Fibroblast of skin of scalp (primary cell): ENCODE measurements around the gene MAP2K5.

Experiments used
- DNase-seq: peaks from one replicate; pipeline ENCODE4 v3.0.0-alpha.2; 2013

The MAP2K5 gene

DNA sequence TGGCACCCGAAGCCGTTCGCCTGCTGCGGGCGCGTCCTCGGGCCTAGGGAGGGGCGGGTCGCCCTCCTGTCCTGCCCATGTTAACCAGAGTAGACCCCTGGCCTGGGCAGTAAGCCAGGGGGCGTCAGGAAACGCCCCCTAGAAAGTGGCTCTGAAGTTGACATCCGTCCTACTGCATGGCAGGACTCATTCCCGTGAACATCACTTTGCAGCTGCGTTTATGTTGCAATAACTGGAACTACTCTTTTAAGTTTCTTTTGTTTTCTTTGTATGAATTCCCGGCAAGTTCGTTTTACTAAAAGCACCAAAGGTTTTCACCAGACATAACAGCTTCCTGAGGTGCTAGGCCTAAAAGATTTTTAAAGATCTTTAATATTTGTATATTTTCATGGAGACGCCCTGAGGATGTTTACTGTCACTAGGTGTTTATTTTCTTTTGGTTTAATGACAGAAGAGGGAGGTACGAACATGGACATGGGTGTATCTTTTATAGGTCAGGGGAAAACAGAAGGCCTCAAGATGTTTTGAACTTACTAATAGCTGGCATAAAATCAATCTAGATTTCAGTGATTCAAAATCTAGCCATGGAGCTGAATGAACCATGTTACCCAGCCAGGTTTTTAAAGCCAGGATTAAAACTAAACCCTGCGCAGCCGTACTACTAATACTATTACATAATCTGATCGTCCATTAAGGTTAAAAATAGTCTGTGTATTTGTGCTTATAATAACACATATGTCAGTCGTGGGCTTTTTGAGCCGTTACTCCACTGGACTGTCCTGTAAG is 20.5 kb upstream of the MAP2K5 start:
- DNase-seq = no peak

DNA sequence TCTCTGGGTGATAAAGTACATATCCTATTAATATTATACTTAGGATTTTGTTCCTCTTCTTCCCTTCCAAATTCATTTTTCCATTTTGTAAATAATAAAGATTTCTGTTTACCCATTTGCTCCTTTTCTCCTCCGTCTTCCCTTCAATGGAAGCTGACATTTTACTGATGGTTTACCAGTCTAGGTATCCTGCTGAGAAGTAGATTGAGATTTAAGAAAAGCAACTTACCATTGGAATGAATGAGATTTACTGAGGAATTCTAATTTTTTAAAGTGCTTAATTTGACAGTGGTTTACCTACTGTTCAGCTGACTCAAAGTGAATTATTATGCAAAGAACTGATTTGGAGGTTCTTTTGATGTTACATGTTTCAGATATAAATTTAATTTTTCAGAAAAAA is 19.2 kb upstream of the MAP2K5 start:
- DNase-seq = no peak

DNA sequence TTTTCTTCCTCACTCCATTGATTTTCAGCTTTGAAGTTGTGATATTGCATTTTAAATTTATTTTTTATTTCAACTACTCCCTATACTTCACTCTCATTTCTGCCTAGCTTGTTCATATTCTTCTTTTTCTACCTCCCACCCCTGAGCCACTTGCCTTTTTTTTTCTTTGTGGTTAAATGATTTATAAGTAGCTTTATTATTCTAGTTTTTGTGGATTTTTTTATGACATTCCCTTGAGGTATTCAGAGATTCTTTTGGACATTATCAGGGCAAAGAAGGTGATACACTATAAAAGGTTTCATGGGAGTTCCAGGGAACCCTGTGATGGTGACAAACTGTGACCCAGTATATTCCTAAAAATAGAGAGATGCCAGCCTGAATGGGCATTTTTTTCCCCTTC is 18.3 kb upstream of the MAP2K5 start:
- DNase-seq = no peak

DNA sequence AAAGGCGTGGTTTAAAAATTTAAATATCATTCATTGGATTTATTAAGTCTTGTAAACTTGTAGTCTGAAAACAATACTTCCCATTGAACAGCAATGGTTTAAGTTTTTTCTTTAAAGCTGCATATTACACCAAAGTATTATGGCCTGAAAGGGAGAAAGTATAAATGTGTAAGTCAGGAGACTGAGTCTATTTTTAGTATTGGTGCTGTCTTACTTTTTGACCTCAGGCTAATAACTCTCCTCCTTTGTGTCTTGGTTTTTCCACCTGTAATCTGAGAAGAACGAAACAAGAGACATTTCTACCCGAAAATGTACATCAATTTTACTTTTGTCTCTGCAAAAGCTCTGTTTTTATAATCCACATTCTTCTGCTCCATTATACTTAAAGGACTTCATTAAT is 14.0 kb upstream of the MAP2K5 start:
- DNase-seq = no peak

DNA sequence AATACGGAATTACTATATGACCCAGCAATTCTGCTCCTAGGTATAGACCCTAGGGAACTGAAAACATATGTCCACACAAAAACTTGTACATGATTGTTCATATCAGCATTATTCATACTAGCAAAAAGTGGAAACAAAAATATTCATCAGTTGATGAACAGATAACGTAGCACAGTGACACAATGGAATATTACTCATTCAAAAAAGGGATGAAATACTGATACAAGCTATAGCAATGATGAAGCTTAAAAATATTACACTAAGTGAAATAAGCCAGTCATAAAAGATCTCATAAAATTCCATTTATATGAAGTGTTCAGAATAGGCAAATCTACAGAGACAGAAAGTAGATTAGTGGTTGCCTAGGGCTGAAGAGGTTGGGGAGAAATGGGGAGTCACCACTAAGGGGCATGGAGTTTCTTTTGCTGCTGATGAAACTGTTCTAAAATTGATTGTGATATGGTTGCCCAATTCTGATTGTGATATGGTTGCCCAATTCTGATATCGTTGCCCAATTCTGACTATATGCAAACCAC is 11.1 kb upstream of the MAP2K5 start:
- DNase-seq = peak; percentile 80

DNA sequence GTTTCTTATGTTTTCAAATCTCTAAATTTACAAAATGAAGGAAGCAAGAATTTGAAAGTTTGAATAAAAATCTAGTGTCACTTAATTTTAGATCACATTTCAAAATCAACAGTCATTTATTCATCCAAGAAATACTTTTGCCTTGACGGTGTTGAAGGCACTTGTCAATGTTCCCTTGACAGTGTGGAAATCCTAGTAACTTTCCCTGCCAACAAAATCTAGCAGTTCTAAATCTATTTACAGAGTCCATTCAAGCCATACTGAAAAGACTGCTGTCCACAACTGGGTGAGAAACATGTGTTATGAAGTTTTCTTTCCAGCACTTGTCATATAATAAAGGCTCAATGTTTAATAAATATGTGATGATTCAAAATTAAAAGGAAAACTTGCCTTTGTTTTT is 8.6 kb upstream of the MAP2K5 start:
- DNase-seq = no peak

DNA sequence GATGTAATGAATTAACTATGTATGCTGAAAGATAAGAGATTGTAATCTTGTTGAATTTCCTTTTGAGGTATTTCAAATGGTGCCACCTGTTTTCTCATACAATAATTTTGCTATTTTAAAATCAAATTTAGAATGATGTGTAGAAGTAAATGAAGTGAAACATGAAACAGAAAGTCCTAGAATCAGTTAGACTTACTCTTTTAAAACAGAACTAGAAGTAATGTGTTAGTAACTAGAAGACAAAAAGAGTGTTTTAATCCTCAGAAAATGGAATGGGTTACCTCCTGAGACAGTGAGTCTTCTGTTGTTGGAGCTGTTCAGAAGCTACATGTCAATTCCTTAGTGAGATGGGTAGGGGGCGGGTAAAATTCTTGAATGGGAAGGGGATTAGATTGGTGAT is 8.1 kb upstream of the MAP2K5 start:
- DNase-seq = no peak

DNA sequence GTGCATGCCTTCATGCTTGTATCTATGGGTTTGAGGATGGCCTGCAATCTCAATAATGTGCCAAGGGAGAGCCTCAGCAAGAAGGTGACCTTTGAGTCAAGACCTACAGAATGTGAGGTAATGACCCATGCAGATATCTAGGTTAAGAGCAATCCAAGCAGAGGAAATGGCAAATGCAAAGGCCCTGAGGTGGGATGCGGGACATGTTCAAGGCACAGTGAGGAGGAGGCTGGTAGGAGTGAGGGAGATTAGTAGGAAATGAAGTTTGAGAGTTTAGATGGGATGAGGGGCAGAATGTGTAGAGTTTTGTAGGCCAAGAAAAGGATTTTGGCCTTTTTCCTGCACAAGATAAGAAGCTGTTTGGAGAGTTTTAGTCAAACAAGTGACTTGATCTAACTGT is 4.7 kb upstream of the MAP2K5 start:
- DNase-seq = no peak

DNA sequence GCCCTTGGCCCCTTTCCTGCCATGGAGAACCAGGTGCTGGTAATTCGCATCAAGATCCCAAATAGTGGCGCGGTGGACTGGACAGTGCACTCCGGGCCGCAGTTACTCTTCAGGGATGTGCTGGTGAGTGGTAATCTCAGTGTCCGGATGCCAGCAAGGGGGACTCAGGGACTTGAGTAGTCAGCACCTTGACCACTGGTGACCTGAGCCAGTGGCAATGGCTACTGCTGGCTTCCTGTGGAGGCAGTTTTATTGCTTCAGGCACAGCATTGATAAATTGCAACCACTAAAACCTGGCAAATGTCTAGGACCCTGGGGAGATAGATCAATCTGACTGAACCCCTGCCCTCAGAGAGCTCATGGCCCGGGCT is 830 bp downstream of the MAP2K5 start:
- no peak for DNase-seq

DNA sequence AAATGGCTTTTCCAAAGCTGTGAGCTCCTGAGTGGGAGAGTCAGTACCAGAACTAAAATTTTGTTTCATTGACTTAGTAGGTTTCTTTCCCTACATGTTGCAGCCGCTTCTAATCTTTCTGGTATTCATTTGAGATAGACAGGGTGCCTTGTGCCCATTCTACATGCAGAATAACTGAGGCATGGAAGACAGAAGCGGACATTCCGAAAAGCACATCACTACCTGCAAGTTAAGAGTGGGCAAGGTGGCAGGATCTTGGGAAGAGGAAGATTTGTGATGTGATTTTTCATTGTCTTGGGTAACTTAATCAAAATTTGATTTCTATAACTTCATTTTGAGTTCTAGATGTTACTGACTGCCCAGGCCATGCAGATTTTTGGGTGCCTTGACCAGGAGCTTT is 2.0 kb downstream of the MAP2K5 start:
- DNase-seq = no peak

DNA sequence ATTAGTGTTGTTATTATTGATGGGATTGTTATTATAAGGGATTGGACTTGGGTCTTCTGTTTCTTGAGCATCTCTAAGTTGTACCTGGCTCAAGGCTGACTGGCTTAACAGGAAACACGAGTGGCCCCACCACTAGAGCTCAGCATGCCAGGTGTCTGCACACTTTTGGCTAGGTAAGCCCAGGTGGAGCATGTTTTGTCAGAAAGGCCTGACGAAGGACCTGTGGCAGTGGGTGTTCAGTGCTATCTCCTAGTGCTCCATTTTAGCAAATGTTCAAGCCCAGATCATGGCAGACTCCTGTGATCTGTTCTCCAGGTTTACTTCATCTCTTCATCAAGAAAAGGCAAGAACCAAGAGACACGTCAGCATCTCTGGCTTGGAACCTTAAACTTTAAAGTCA is 3.4 kb downstream of the MAP2K5 start:
- no peak for DNase-seq

DNA sequence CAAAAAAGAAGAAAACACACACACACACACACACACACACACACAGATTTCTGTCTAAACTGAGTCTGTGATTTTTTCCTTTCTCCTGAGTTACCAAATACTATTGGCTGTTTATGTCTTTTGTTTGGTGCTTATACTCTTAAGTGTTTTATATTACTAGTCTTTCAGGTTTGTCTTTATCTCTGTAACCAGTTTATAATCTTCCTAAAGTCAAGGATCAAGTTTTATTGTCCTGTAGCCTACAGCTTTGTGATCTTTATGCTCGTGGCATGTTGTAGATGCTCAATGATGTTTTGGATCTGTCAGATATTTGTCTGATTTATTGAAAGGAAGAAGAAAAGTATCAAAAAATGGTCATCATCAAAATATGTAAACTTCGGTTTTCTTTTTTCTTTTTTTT is 4.6 kb downstream of the MAP2K5 start:
- no peak for DNase-seq

DNA sequence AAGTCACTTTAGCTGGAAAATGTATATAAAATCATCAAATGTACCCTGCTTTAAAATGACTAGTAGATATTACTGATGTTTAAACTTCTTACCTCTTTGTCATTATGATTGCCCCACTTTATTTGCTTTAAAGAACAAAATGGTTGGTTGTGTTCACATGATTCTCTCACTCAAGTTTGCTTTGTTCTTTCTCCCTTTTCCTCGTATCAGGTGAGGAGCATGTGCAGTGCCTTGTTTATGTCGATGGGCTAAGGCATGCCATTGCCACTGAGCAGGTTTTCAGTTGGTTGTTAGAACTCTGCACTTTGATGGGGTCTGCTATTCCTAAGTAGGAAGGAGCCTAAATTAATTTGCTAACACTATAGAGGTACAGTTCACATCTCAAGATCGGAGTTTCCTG is 5.3 kb downstream of the MAP2K5 start:
- DNase-seq = no peak

DNA sequence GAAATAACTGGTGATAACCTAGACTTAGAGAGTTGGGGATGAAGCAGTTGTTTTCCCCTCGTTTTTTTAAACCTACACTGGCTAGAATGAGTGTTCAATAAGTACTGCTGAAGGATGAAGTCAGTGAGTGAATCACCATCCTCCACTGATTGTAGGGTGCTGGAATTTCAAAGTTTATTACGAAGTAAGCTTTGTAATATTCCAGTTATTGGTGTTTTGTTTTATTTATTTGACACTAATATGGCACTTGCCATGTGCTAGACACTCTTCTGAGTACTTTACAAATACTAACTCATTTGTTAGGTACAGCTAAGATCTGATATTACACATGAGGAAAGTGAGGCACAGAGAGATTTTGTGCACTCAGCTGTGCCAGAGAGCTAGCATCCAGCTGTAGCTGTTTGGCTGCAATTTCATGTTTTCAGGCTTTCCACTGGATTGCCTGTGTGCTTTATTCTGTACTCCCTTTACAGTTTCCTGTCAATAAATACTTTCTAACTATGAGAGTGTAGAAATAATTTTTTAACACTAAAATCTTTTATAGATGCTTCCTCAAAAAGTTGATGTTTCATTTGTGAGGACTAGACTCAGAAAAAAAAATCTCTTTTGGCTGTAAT is 5.8 kb downstream of the MAP2K5 start:
- DNase-seq = peak; percentile 38

DNA sequence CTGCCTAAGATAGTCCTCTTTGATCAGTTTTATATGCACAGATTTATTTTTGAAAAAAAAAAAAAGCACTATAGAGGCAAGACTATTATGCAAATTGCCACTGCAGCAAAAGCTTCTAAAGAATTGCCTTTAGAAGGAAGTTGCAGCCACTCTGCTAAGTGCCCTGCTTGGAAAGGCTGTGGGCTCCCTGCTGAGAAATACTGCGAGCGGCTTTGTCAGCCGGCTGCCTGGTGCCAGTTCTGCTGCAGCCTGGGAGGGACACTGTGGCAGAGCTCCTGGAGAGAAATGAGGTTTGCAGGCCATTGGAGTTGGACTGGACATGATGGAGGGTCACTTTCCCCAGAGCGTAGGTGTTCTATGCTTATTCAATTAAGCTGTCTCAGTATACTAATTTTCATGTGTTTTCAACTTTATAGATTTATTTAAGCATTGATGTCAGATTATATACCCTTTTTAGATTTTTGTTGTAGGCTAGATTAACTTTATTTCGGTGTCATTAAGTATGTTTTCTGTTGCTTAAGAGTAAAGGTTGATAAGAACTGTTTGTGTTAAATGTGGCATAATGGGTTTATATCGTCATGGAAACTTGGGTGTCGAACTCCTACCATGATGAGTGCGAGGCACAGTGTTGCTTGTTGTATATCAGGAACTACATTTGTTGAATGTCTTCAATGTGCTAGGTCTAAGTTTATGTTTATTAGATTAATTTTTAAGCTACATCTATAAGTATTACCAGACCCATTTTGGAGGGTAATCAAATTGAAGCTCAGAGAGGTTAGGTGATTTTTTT is 6.6 kb downstream of the MAP2K5 start:
- peak; percentile 71 for DNase-seq

DNA sequence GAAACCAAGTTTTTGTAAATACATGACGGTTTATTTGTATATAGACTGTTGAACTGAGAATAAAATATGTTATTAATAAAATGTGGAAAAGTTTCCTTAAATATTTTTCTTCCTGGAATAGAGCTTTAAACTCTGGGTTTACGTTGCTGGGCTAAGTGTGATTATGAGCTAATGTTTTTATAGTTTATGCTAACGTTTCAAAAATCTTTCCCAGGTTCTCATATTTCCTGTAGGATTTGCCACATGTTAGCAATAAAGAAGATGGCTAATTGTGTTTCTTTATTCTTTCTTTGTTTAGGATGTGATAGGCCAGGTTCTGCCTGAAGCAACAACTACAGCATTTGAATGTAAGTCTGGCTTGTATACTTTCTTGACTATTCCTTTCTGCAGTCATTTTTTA is 7.2 kb downstream of the MAP2K5 start:
- peak; percentile 38 for DNase-seq

DNA sequence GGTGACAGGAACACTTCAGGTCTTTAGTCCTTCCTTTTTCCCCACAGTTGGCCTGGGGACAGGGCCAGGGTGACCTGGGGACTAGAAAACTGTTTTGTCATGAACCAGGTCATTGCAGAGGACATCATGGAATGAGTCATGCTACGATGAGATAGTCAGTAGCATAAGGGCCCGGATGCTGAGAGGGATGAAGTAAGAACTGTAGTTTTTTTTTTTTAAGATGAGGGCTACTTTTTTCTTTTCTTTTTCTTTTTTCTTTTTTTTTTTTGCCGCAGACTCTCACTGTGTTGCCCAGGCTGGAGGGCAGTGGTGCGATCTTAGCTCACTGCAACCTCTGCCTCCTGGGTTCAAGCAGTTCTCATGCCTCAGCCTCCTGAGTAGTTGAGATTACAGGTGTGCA is 8.0 kb downstream of the MAP2K5 start:
- no peak for DNase-seq

DNA sequence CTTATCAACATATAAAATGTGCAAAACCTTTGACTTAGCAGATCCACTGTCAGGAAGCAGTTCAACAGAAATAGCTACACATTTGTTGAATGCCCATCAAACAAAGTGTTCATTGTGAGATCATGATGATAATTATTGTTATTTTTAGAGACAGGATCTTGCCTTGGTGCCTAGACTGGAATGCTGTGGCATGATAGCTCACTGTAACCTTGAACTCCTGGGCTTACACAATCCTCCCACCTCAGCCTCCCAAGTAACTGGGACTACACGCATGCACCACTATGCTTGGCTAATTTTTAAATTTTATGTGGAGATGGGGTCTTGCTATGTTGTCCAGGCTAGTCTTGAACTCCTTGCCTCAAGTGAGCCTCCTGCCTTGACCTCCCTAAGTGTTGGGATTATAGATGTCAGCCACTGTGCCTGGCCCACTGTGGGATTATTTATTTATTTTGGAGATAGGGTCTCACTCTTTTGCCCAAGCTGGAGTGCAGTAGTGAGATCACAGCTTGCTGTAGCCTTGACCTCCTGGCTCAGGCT is 8.8 kb downstream of the MAP2K5 start:
- DNase-seq = no peak

DNA sequence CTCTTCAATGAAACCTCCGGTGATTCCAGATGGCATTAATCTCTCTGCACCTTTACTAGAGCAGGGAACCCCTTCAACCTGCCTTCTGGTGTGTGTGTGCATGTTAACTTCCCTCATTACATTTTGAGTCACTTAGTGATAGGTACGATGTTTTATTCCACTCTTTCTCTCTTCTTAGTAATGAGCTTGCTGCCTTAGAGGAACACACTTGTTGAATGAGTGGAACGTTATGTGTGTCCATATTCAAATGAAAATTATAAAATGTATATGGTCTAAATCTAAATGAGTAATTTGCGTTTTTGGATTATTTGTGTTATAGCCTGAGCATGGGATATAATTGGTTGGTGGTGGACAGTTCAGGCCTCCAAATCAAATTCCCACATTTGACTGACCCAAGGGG is 12.1 kb downstream of the MAP2K5 start:
- no peak for DNase-seq

DNA sequence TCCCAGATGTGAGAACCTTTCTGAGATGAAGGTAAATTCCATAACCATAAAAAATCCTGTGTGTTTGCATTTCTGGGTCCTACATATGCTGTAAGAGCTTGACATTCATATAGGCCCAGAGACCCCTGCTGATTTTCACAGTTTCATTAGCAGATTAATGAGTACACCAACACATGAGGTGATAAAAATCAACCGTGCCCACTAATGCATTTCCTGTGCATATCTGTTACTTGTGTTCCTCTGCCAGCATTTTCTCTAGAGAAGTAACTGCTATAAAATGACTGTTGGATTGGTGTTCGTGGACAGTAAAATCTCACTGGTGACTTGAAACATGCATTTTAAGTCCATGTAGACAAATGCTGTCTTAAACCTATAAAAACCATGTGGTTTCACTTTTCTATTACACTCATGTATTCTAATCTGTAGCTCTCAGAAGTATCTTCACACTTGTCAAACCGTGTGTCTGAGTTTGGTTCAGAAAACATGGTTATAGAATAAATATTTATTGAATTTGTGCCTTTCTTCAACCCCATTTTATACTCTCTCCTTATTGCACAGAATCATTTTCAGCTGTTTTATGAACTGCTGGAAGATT is 14.6 kb downstream of the MAP2K5 start:
- no peak for DNase-seq

DNA sequence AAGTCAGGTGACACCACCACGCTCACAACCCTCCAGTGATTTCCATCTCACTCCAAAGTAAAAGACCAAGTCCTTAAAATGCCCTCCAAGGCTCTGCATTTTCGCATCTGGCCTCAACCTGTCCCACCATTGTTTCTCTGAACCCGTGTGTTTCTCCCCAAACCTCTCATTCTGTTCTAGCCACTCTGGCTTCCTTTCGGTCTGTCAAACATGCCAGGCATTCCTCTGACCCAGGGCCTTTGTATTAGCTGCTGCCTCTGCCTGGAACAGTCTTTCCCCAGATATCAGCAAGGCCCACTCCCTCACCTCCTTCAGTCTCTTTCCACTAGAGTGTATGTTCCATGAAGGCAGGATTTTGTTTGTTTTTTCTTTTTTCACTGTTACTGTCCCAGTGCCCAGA is 16.0 kb downstream of the MAP2K5 start:
- DNase-seq = no peak

DNA sequence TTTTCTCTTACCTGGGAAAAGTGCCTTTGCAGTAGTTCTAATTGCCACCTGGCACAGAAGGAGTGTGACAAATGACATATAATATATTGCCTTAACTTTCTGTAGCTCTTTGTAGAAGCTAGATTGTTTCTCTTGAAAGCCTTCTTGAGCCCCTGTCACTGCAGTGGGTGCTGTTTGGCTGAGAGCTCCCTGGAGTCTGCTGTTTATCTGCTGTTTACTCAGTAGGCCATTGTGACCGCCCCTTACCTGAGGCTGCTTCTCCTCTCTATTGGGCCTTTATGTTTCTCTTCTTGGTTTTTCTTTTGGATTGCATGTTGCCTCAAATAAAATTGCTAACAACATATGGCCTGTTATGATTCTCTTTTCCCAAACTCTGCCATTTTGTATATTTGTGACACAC is 16.7 kb downstream of the MAP2K5 start:
- DNase-seq = no peak

DNA sequence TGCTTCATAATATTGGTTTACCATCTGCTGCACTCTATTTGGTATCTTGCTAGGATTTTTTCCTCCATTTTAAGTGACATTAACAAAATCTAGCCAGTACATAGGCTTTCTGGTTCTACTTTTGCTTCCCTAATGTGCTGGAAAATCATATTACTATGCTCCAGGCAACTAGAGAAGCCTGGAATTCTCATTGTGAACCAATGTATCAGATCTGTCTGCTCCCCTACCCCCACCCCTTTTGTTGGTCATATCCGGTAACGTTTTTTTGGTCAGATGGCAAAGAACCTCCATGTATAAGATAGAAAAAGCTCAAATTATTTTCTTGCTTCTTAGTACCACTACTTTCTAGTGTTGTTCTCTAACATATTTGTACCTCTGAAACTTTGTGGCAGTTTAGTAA is 17.1 kb downstream of the MAP2K5 start:
- no peak for DNase-seq
